HepG2 (cell line): ENCODE results near the gene HYCC2. TPM values are rescaled to one million over a fixed set of nuclear protein-coding genes. Genes with fewer than 3 reads are reported as not detected.

Source experiments
- polyA plus RNA-seq, 8 experiments: library from polyadenylated mRNA; depleted of rRNA in 3 of 8; stranded (reverse) in 7 of 8; unstranded in 1 of 8; fragments of >200 nt; fragmentation: Illumina TruSeq in 4 of 8; extraction: Trizol in 4 of 8; gene quantifications; 2 replicates each; pipeline versions ENCODE4 v1.2.1 to v1.2.3, GENCODE V29; 2011 to 2016; ENCODE audit warnings: low read depth in 4 of 8, missing spikeins in 1 of 8, mixed read lengths in 1 of 8; ENCODE audit not compliant: insufficient read depth in 1 of 8
- small RNA-seq, 3 experiments: library from RNA; depleted of rRNA; stranded (forward); fragments of <200 nt; gene quantifications; one replicate each; pipeline ENCODE3, GENCODE V24; 2012; ENCODE audit warnings: low read depth in 2 of 3, low replicate concordance in 1 of 3; ENCODE audit not compliant: insufficient read length in 3 of 3, insufficient read depth in 2 of 3
- total RNA-seq, 5 experiments: library from RNA; depleted of rRNA; stranded (reverse); fragments of >200 nt; fragmentation: Illumina TruSeq; extraction: Trizol; gene quantifications; 2 replicates each; pipeline ENCODE4 v1.2.3, GENCODE V29; 2016; ENCODE audit warnings: low read depth in 1 of 5

HYCC2 gene
- total and polyA plus RNA-seq, 2 of the 13 experiments (the other 11 are each of a cell fraction or from before 2014, with no cell fraction given), result 4.7 to 13.9 TPM

Small RNAs within 50 kb of the gene (small RNA-seq; reads per million reads assigned to genes)
- 0 reads per million in 3 experiments for gene RNU6-1206P

Other genes starting within 250 kb of the HYCC2 start
- gene CLK1, start 207.0 kb downstream of the HYCC2 start, total RNA-seq (2016; rRNA removed; fragmentation: Illumina TruSeq; extraction: Trizol), result 35.2 and 66.6 TPM in 2 replicates
- gene CLK1, start 207.0 kb downstream of the HYCC2 start, polyA plus RNA-seq (2011; rRNA removed), result 82.4 and 101 TPM in 2 replicates
- 98.7 and 126 TPM in 2 replicates for gene PPIL3, start 182.6 kb downstream of the HYCC2 start, total RNA-seq (2016; rRNA removed; fragmentation: Illumina TruSeq; extraction: Trizol)
- 81.8 and 107 TPM in 2 replicates for gene PPIL3, start 182.6 kb downstream of the HYCC2 start, polyA plus RNA-seq (2011; rRNA removed)
- gene NIF3L1, start 182.3 kb downstream of the HYCC2 start, total RNA-seq (2016; rRNA removed; fragmentation: Illumina TruSeq; extraction: Trizol), result 67.9 and 98.5 TPM in 2 replicates
- 55.1 and 75.2 TPM in 2 replicates for gene NIF3L1, start 182.3 kb downstream of the HYCC2 start, polyA plus RNA-seq (2011; rRNA removed)
- gene ORC2, start 108.0 kb downstream of the HYCC2 start, total RNA-seq (2016; rRNA removed; fragmentation: Illumina TruSeq; extraction: Trizol), result 58.3 and 73.5 TPM in 2 replicates
- 17.8 and 19.3 TPM in 2 replicates for gene ORC2, start 108.0 kb downstream of the HYCC2 start, polyA plus RNA-seq (2011; rRNA removed)
- gene NDUFB3, start 330 bp upstream of the HYCC2 start, total RNA-seq (2016; rRNA removed; fragmentation: Illumina TruSeq; extraction: Trizol), result 159 and 209 TPM in 2 replicates
- gene NDUFB3, start 330 bp upstream of the HYCC2 start, polyA plus RNA-seq (2011; rRNA removed), result 34.2 and 50.7 TPM in 2 replicates
- gene CFLAR, start 44.5 kb upstream of the HYCC2 start, total RNA-seq (2016; rRNA removed; fragmentation: Illumina TruSeq; extraction: Trizol), result 92.1 and 109 TPM in 2 replicates
- 37.3 and 43.8 TPM in 2 replicates for gene CFLAR, start 44.5 kb upstream of the HYCC2 start, polyA plus RNA-seq (2011; rRNA removed)
- gene CASP10, start 111.5 kb upstream of the HYCC2 start, total RNA-seq (2016; rRNA removed; fragmentation: Illumina TruSeq; extraction: Trizol), result 22.2 and 31.1 TPM in 2 replicates
- gene CASP10, start 111.5 kb upstream of the HYCC2 start, polyA plus RNA-seq (2011; rRNA removed), result 23.8 and 25.1 TPM in 2 replicates
- 52.8 and 60.9 TPM in 2 replicates for gene CASP8, start 188.9 kb upstream of the HYCC2 start, total RNA-seq (2016; rRNA removed; fragmentation: Illumina TruSeq; extraction: Trizol)
- gene CASP8, start 188.9 kb upstream of the HYCC2 start, polyA plus RNA-seq (2011; rRNA removed), result 25.0 and 28.0 TPM in 2 replicates